Right lobe of liver (tissue), 4 donors: ENCODE measurements around the gene KCNMA1.

Experiments used
- CTCF ChIP-seq, 4 donors: fragments of 200-600 bp in 3 of 4; fragments of 450-650 bp in 1 of 4; IDR thresholded peaks; one replicate each; pipeline versions ENCODE4 v1.5.1 to v1.8.0; 2016 to 2022; ENCODE audit warnings: antibody characterized with exemption in 4 of 4, mild to moderate bottlenecking in 2 of 4
- POLR2A ChIP-seq: fragments of 450-650 bp; IDR thresholded peaks from one replicate; pipeline ENCODE4 v1.6.1; 2017; ENCODE audit warnings: antibody characterized with exemption, mild to moderate bottlenecking
- donor health status: DM: no; HTN: no; CAD: no.
- donor health status: DM: no; HTN: no; CAD: no.
- donor health status: DM: no; HTN: yes; CAD: no.

GRCh38 chr10:77037735-77038403 is 599.7 kb downstream of the KCNMA1 start:
- no peak for TF ChIP-seq POLR2A
- TF ChIP-seq CTCF (IDR thresholded peaks at IDR 0.05), result no peak
